ENCODE results near the gene TRMT1. TPM values are rescaled to one million over a fixed set of nuclear protein-coding genes. Genes with fewer than 3 reads are reported as not detected.

Gene TRMT1
- total RNA-seq, 2 experiments from 2014 or later: 85.0 to 95.7 TPM

- CTCF ChIA-PET: interaction anchor here (2.2 kb wide), 1 partner anchor 165 kb away, joined by 8 read pairs; no protein-coding TSS in a partner anchor
- H3K4me3 Mint-ChIP-seq: no peak overlapping the region
- no peak for TF ChIP-seq CTCF (IDR thresholded peaks at IDR 0.05)
- no peaks in the 10 kb centered on the region for H3K9me3 Mint-ChIP-seq
- peak overlapping the region; percentile 82 for H3K27ac Mint-ChIP-seq
- POLR2A ChIA-PET: interaction anchor here (6.6 kb wide), 1 partner anchor 12 kb away, joined by 63 read pairs; the partner anchor contains the start of genes NACC1 and TRMT1
- intact Hi-C loops (cut with micrococcal nuclease): no loop called here
- DNase-seq: no peak
- H3K27me3 Mint-ChIP-seq: no peaks in the 10 kb centered on the region
- H3K36me3 Mint-ChIP-seq (ENCODE audit: low read depth): peaks cover 19% of the 10 kb centered on the region
- peaks cover 41% of the 10 kb centered on the region for H3K4me1 Mint-ChIP-seq (ENCODE audit: low read depth)
- no peak for ATAC-seq
Measured at GRCh38 chr19:13130886-13131490, 14.4 kb upstream of the TRMT1 start.

GRCh38 chr19:13129384-13129783 is 12.8 kb upstream of the TRMT1 start:
- peaks cover 15% of the 10 kb centered on the region for H3K36me3 Mint-ChIP-seq (ENCODE audit: low read depth)
- ChIA-PET POLR2A (interaction anchor here (0.8 to 6.6 kb wide), 2 partner anchors 11 to 23 kb away, joined by 3 to 63 read pairs; partner anchors contain the start of genes NACC1 and TRMT1), CTCF (no interaction called here)
- no peak for ATAC-seq
- no peaks in the 10 kb centered on the region for H3K27me3 Mint-ChIP-seq
- no peak for DNase-seq
- peaks cover 42% of the 10 kb centered on the region for H3K4me1 Mint-ChIP-seq (ENCODE audit: low read depth)
- H3K27ac Mint-ChIP-seq: no peak overlapping the region
- H3K9me3 Mint-ChIP-seq: no peaks in the 10 kb centered on the region
- H3K4me3 Mint-ChIP-seq: no peak overlapping the region
- intact Hi-C loops (cut with micrococcal nuclease): no loop called here
- TF ChIP-seq CTCF (IDR thresholded peaks at IDR 0.05): no peak

- DNase-seq (no peak), ATAC-seq (no peak)
- no peak overlapping the region for H3K4me3 Mint-ChIP-seq
- no peaks in the 10 kb centered on the region for H3K27me3 Mint-ChIP-seq
- intact Hi-C loops (cut with micrococcal nuclease): no loop called here
- H3K9me3 Mint-ChIP-seq: no peaks in the 10 kb centered on the region
- CTCF ChIA-PET: interaction anchor here (0.6 to 1.3 kb wide), 2 partner anchors 163 to 1557 kb away, joined by 3 to 4 read pairs; no protein-coding TSS in a partner anchor
- H3K27ac Mint-ChIP-seq: peak overlapping the region; percentile 12
- H3K4me1 Mint-ChIP-seq (ENCODE audit: low read depth): peaks cover 40% of the 10 kb centered on the region
- H3K36me3 Mint-ChIP-seq (ENCODE audit: low read depth): peaks cover 12% of the 10 kb centered on the region
- POLR2A ChIA-PET: interaction anchor here (0.8 to 6.6 kb wide), 2 partner anchors 10 to 23 kb away, joined by 3 to 63 read pairs; partner anchors contain the start of genes NACC1 and TRMT1
- no peak for TF ChIP-seq CTCF (IDR thresholded peaks at IDR 0.05)
Measured at GRCh38 chr19:13128583-13128982, 12.0 kb upstream of the TRMT1 start.

- H3K9me3 Mint-ChIP-seq: no peaks in the 10 kb centered on the region
- H3K27me3 Mint-ChIP-seq: no peaks in the 10 kb centered on the region
- TF ChIP-seq CTCF (IDR thresholded peaks at IDR 0.05): no peak
- no peak for DNase-seq
- intact Hi-C loops (cut with micrococcal nuclease): no loop called here
- POLR2A ChIA-PET: interaction anchor here (6.6 kb wide), 1 partner anchor 9 kb away, joined by 63 read pairs; the partner anchor contains the start of genes NACC1 and TRMT1
- H3K27ac Mint-ChIP-seq: peak overlapping the region; percentile 12
- H3K4me3 Mint-ChIP-seq: no peak overlapping the region
- no peak for ATAC-seq
- peaks cover 40% of the 10 kb centered on the region for H3K4me1 Mint-ChIP-seq (ENCODE audit: low read depth)
- CTCF ChIA-PET: interaction anchor here (0.8 to 1.5 kb wide), 3 partner anchors 67 to 163 kb away, joined by 3 to 4 read pairs (median 4); no protein-coding TSS in a partner anchor
- peaks cover 12% of the 10 kb centered on the region for H3K36me3 Mint-ChIP-seq (ENCODE audit: low read depth)
Measured at GRCh38 chr19:13127811-13128575, 11.5 kb upstream of the TRMT1 start.
